ENCODE results near the gene EPC1. TPM values are rescaled to one million over a fixed set of nuclear protein-coding genes. Genes with fewer than 3 reads are reported as not detected.
"Not testable (repeated sequence)": the region's sequence is repeated elsewhere in the genome, so short reads cannot be mapped to it uniquely, and the experiment has no call there.

Gene EPC1, protein sequence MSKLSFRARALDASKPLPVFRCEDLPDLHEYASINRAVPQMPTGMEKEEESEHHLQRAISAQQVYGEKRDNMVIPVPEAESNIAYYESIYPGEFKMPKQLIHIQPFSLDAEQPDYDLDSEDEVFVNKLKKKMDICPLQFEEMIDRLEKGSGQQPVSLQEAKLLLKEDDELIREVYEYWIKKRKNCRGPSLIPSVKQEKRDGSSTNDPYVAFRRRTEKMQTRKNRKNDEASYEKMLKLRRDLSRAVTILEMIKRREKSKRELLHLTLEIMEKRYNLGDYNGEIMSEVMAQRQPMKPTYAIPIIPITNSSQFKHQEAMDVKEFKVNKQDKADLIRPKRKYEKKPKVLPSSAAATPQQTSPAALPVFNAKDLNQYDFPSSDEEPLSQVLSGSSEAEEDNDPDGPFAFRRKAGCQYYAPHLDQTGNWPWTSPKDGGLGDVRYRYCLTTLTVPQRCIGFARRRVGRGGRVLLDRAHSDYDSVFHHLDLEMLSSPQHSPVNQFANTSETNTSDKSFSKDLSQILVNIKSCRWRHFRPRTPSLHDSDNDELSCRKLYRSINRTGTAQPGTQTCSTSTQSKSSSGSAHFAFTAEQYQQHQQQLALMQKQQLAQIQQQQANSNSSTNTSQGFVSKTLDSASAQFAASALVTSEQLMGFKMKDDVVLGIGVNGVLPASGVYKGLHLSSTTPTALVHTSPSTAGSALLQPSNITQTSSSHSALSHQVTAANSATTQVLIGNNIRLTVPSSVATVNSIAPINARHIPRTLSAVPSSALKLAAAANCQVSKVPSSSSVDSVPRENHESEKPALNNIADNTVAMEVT
- total RNA-seq = 32.5 TPM
- polyA plus RNA-seq (ENCODE audit: insufficient read depth in 1 of 8, insufficient read length in 8 of 8, low replicate concordance in 1 of 8) = 10 to 100 TPM; 36.5 to 42.5 (median 38.2) TPM
- long read RNA-seq, donor 1, full-length matches to known transcripts = 2 of 2 reads
- long read RNA-seq, donor 1, partial matches to known transcripts = 0 of 2 reads
- long read RNA-seq, donor 1, other reads (novel, unspliced or antisense) = 0 of 2 reads
- long read RNA-seq, donor 2 = 0 reads
- long read RNA-seq, donor 3, partial matches to known transcripts = 0 of 6 reads
- long read RNA-seq, donor 3, other reads (novel, unspliced or antisense) = 0 of 6 reads
- long read RNA-seq, donor 4, partial matches to known transcripts = 0 of 2 reads
- long read RNA-seq, donor 4, other reads (novel, unspliced or antisense) = 0 of 2 reads
- long read RNA-seq, donor 5, full-length matches to known transcripts = 6 of 13 reads
- long read RNA-seq, donor 5, partial matches to known transcripts = 7 of 13 reads
- long read RNA-seq, donor 5, other reads (novel, unspliced or antisense) = 0 of 13 reads
- long read RNA-seq, donor 6, full-length matches to known transcripts = 4 of 4 reads
- long read RNA-seq, donor 6, partial matches to known transcripts = 0 of 4 reads
- long read RNA-seq, donor 6, other reads (novel, unspliced or antisense) = 0 of 4 reads
- long read RNA-seq, donor 7, partial matches to known transcripts = 0 of 4 reads
- long read RNA-seq, donor 7, other reads (novel, unspliced or antisense) = 0 of 4 reads
- long read RNA-seq, donor 8, partial matches to known transcripts = 0 of 2 reads
- long read RNA-seq, donor 8, other reads (novel, unspliced or antisense) = 0 of 2 reads
- long read RNA-seq, donor 9, partial matches to known transcripts = 0 of 5 reads
- long read RNA-seq, donor 9, other reads (novel, unspliced or antisense) = 0 of 5 reads
- long read RNA-seq, donor 10, full-length matches to known transcripts = 15 of 15 reads
- long read RNA-seq, donor 10, partial matches to known transcripts = 0 of 15 reads
- long read RNA-seq, donor 10, other reads (novel, unspliced or antisense) = 0 of 15 reads
- long read RNA-seq, donor 11, partial matches to known transcripts = 0 of 3 reads
- long read RNA-seq, donor 11, other reads (novel, unspliced or antisense) = 0 of 3 reads

GRCh38 chr10:32346551-32347362 lies at the start of gene EPC1:
Gene EPC1 (minus strand): TSS chr10:32347158. CDS start chr10:32346915, 243 bp downstream.
- Histone ChIP-seq H3K4me1 (ENCODE audit: control insufficient read depth, insufficient read depth, low read length) (peaks cover 11% of the 10 kb centered on the region), H3K4me3 (ENCODE audit: low read length) (peak within 1 kb of the TSS; percentile 96), H3K27me3 (ENCODE audit: control insufficient read depth, insufficient read depth, low read length) (no peaks in the 10 kb centered on the region), H3K36me3 (ENCODE audit: control insufficient read depth, insufficient read depth, low read length) (peaks cover 5% of the 10 kb centered on the region), H3K27ac (ENCODE audit: low read length) (peak within 1 kb of the TSS; percentile 100), H3K9me3 (replicated peaks; ENCODE audit: control insufficient read depth, low read depth, low read length) (no peaks in the 10 kb centered on the region)
- under 1% methylated on average over 95 of the region's 97 CpGs for WGBS (ENCODE audit: insufficient coverage)
- peak; percentile 98 for DNase-seq

DNA sequence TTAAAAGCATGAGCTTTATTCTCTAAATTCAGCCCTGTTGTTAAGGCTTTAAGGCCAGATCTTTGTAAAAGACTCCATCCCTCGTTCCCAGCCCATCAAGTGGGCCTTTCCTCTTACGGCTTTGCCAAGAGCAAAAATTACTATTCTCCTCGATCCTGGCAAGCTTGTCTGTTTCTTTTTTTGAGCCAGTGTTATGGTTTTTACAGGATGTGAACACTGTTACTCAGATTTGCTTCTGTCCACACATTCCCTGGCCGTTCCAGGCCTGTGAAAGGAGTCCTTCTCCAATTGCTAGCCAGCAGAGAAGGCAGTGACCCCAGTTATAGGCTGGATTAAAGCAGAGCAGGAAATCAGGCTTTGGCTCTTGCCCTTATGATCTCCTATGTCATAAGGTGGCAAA lies 47.0 kb upstream of the EPC1 start:
- no peak overlapping the region for H3K4me3 ChIP-seq (ENCODE audit: low read length)
- no peaks in the 10 kb centered on the region for H3K27me3 ChIP-seq (ENCODE audit: control insufficient read depth, insufficient read depth, low read length)
- WGBS (ENCODE audit: insufficient coverage) = no CpG with 5 or more reads among the region's 4 CpGs
- no peaks in the 10 kb centered on the region for H3K9me3 ChIP-seq (replicated peaks; ENCODE audit: control insufficient read depth, low read depth, low read length)
- no peaks in the 10 kb centered on the region for H3K4me1 ChIP-seq (ENCODE audit: control insufficient read depth, insufficient read depth, low read length)
- DNase-seq = peak; percentile 81
- peak overlapping the region; percentile 11 for H3K27ac ChIP-seq (ENCODE audit: low read length)
- H3K36me3 ChIP-seq (ENCODE audit: control insufficient read depth, insufficient read depth, low read length) = no peaks in the 10 kb centered on the region

DNA sequence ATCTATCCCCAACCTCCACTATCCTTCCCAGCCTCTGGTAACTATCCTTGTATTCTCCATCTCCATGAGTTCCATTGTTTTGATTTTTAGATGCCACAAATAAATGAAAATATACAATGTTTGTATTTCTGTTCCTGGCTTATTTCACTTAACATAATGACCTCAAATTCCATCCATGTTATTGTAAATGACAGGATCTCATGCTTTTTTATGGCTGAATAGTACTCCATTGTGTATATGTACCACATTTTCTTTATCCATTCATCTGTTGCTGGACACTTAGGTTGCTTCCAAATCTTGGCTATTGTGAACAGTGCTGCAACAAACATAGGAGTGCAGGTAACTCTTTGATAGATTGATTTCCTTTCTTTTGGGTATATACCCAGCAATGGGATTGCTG lies 45.3 kb upstream of the EPC1 start:
- not testable (repeated sequence) for DNase-seq

GRCh38 chr10:32390193-32390592 lies 43.2 kb upstream of the EPC1 start:
- Histone ChIP-seq H3K27ac (ENCODE audit: low read length) (no peak overlapping the region), H3K27me3 (ENCODE audit: control insufficient read depth, insufficient read depth, low read length) (no peaks in the 10 kb centered on the region), H3K4me1 (ENCODE audit: control insufficient read depth, insufficient read depth, low read length) (no peaks in the 10 kb centered on the region), H3K9me3 (replicated peaks; ENCODE audit: control insufficient read depth, low read depth, low read length) (no peaks in the 10 kb centered on the region), H3K36me3 (ENCODE audit: control insufficient read depth, insufficient read depth, low read length) (no peaks in the 10 kb centered on the region), H3K4me3 (ENCODE audit: low read length) (no peak overlapping the region)
- WGBS (ENCODE audit: insufficient coverage) = 80% methylated on average over 2 of the region's 3 CpGs
- DNase-seq = no peak

More for the DNA sequence above, 45.3 kb upstream of the EPC1 start:
- not testable (repeated sequence) for H3K27me3 ChIP-seq (ENCODE audit: control insufficient read depth, insufficient read depth, low read length); H3K27ac ChIP-seq (ENCODE audit: low read length); H3K36me3 ChIP-seq (ENCODE audit: control insufficient read depth, insufficient read depth, low read length); H3K4me3 ChIP-seq (ENCODE audit: low read length); H3K4me1 ChIP-seq (ENCODE audit: control insufficient read depth, insufficient read depth, low read length); H3K9me3 ChIP-seq (replicated peaks; ENCODE audit: control insufficient read depth, low read depth, low read length)

- no peaks in the 10 kb centered on the region for H3K36me3 ChIP-seq (ENCODE audit: control insufficient read depth, insufficient read depth, low read length)
- no peak overlapping the region for H3K27ac ChIP-seq (ENCODE audit: low read length)
- WGBS (ENCODE audit: insufficient coverage) = no CpG with 5 or more reads among the region's 6 CpGs
- no peaks in the 10 kb centered on the region for H3K9me3 ChIP-seq (replicated peaks; ENCODE audit: control insufficient read depth, low read depth, low read length)
- DNase-seq = peak; percentile 56
- no peaks in the 10 kb centered on the region for H3K27me3 ChIP-seq (ENCODE audit: control insufficient read depth, insufficient read depth, low read length)
- no peak overlapping the region for H3K4me3 ChIP-seq (ENCODE audit: low read length)
- H3K4me1 ChIP-seq (ENCODE audit: control insufficient read depth, insufficient read depth, low read length) = no peaks in the 10 kb centered on the region
Measured at GRCh38 chr10:32388258-32389027, 41.5 kb upstream of the EPC1 start.

DNA sequence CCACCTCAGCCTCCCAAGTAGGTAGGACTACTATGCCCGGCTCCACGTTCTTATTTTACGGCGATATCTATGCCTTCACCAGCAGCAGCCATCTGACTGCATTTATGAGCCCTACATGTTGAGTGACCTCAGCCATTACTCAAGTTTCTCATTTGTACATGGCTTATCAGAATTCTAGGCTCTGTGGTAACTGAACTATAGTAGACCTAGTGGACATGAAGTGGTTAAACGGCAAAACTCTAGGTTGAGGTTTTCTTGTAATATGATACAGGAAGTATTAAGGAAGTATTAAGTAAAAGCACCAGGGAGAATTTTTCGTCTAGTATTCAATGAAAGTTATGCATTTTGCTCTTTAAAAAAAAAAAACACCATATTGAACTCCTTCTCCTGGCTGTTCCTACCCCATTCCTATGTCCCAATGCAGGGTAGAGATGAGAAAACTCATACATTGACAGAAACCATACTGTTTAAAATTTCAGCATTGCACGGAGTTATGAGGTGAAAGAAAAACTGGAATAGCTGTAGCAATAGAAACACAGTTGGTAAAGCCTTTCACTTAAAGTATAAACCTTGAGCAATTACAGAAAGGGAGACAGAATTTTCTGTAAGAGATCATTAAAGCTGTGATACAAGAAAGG lies 39.8 kb upstream of the EPC1 start:
- H3K4me3 ChIP-seq (ENCODE audit: low read length) = no peak overlapping the region
- DNase-seq = peak; percentile 27
- no peaks in the 10 kb centered on the region for H3K9me3 ChIP-seq (replicated peaks; ENCODE audit: control insufficient read depth, low read depth, low read length)
- no peaks in the 10 kb centered on the region for H3K36me3 ChIP-seq (ENCODE audit: control insufficient read depth, insufficient read depth, low read length)
- WGBS (ENCODE audit: insufficient coverage) = 60% methylated on average over 2 of the region's 7 CpGs
- no peaks in the 10 kb centered on the region for H3K4me1 ChIP-seq (ENCODE audit: control insufficient read depth, insufficient read depth, low read length)
- H3K27ac ChIP-seq (ENCODE audit: low read length) = peak overlapping the region; percentile 2
- H3K27me3 ChIP-seq (ENCODE audit: control insufficient read depth, insufficient read depth, low read length) = no peaks in the 10 kb centered on the region

DNA sequence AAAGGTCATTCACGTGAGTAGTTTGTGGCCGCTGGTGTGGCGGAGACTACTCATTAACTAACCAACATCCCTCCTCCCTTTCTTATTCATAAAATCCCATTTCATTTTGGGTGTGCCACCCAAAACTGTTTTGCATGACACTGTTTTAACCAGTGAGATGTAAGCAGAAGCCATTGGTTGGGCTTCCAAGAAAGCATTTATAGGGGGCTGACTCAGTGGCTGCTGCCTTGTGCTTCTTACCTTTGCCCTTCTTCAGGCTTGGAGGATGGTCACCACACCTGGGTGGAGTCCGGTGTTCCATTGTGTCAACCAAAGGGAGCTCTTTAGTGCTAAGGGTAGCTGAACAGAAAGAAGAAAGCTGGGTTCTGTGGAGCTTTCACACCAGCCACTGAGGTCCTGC lies 37.2 kb upstream of the EPC1 start:
- Histone ChIP-seq H3K36me3 (ENCODE audit: control insufficient read depth, insufficient read depth, low read length) (no peaks in the 10 kb centered on the region), H3K27ac (ENCODE audit: low read length) (no peak overlapping the region), H3K9me3 (replicated peaks; ENCODE audit: control insufficient read depth, low read depth, low read length) (no peaks in the 10 kb centered on the region), H3K27me3 (ENCODE audit: control insufficient read depth, insufficient read depth, low read length) (no peaks in the 10 kb centered on the region), H3K4me3 (ENCODE audit: low read length) (no peak overlapping the region), H3K4me1 (ENCODE audit: control insufficient read depth, insufficient read depth, low read length) (no peaks in the 10 kb centered on the region)
- no peak for DNase-seq
- WGBS (ENCODE audit: insufficient coverage) = 72% methylated on average over 3 of the region's 4 CpGs

DNA sequence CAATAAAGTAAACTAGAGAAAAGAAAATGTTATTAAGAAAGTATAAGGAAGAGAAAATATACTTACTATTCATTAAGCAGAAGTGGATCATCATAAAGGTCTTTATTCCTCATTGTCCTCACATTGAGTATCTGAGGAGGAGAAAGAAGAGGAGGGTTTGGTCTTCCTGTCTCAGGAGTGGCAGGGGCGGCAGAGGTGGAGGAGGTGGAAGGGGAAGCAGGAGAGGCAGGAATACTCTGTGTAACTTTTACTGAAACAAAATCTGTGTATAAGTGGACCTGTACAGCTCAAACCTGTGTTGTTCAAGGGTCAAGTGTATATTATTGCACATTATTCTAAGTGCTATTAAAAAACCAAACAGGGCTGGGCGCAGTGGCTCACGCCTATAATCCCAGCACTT lies 34.2 kb upstream of the EPC1 start:
- Histone ChIP-seq H3K27me3 (ENCODE audit: control insufficient read depth, insufficient read depth, low read length) (no peaks in the 10 kb centered on the region), H3K9me3 (replicated peaks; ENCODE audit: control insufficient read depth, low read depth, low read length) (no peaks in the 10 kb centered on the region), H3K4me1 (ENCODE audit: control insufficient read depth, insufficient read depth, low read length) (no peaks in the 10 kb centered on the region), H3K27ac (ENCODE audit: low read length) (no peak overlapping the region), H3K36me3 (ENCODE audit: control insufficient read depth, insufficient read depth, low read length) (no peaks in the 10 kb centered on the region), H3K4me3 (ENCODE audit: low read length) (no peak overlapping the region)
- DNase-seq = no peak
- WGBS (ENCODE audit: insufficient coverage) = 80% methylated on average over 1 of the region's 3 CpGs
